ENCODE data around the gene RPAIN.
"Not testable (repeated sequence)": the region's sequence is repeated elsewhere in the genome, so short reads cannot be mapped to it uniquely, and the experiment has no call there.

The RPAIN gene

GRCh38 chr17:5430413-5430999 lies 10.5 kb downstream of the RPAIN start:
- no peak for DNase-seq

- not testable (repeated sequence) for DNase-seq
Observed at GRCh38 chr17:5431234-5431633, 11.3 kb downstream of the RPAIN start.

GRCh38 chr17:5431949-5432556 lies 12.1 kb downstream of the RPAIN start:
- DNase-seq = no peak

GRCh38 chr17:5434984-5435383 lies 15.0 kb downstream of the RPAIN start:
- no peak for DNase-seq

- not testable (repeated sequence) for DNase-seq
Observed at GRCh38 chr17:5435781-5436315, 15.9 kb downstream of the RPAIN start.

- DNase-seq = no peak
Observed at GRCh38 chr17:5437721-5438317, 17.8 kb downstream of the RPAIN start.

- peak; percentile 97 for DNase-seq
Observed at GRCh38 chr17:5438716-5439445, 18.9 kb downstream of the RPAIN start, which contains the start of gene C1QBP. TSS of gene C1QBP (minus strand) at chr17:5439155. CDS start at chr17:5439073, 82 bp downstream.

GRCh38 chr17:5439446-5439764 lies 19.4 kb downstream of the RPAIN start:
- no peak for DNase-seq

- DNase-seq = no peak
Observed at GRCh38 chr17:5443728-5444127, 23.7 kb downstream of the RPAIN start.

- no peak for DNase-seq
Observed at GRCh38 chr17:5444209-5444608, 24.2 kb downstream of the RPAIN start.

- DNase-seq = no peak
Observed at GRCh38 chr17:5446786-5447185, 26.8 kb downstream of the RPAIN start.

GRCh38 chr17:5464717-5465507 lies 44.9 kb downstream of the RPAIN start:
- no peak for DNase-seq

- no peak for DNase-seq
Observed at GRCh38 chr17:5466295-5466694, 46.3 kb downstream of the RPAIN start.

- DNase-seq = no peak
Observed at GRCh38 chr17:5467416-5467815, 47.4 kb downstream of the RPAIN start.

- peak; percentile 41 for DNase-seq
Observed at GRCh38 chr17:5468075-5468473, 48.1 kb downstream of the RPAIN start.

GRCh38 chr17:5472511-5472910 lies 52.5 kb downstream of the RPAIN start:
- no peak for DNase-seq

- DNase-seq = no peak
Observed at GRCh38 chr17:5473906-5474305, 53.9 kb downstream of the RPAIN start.

GRCh38 chr17:5478992-5479391 lies 59.0 kb downstream of the RPAIN start:
- no peak for DNase-seq

- DNase-seq = no peak
Observed at GRCh38 chr17:5480962-5481361, 61.0 kb downstream of the RPAIN start.

- DNase-seq = no peak
Observed at GRCh38 chr17:5481451-5481850, 61.5 kb downstream of the RPAIN start.

Measured in activated CD4-positive, CD25-positive, alpha-beta regulatory T cell treated with anti-CD3 and anti-CD28 coated beads, Interleukin-2, amount 50 U/mL, for 72 hours (primary cell).